Fibroblast of the aortic adventitia (primary cell): ENCODE results near the gene MAP1S. TPM values are rescaled to one million over a fixed set of nuclear protein-coding genes. Genes with fewer than 3 reads are reported as not detected.
A peak's percentile ranks its signal among the peaks of the same experiment; 100 is the strongest.

Experiments used
- DNase-seq: peaks from one replicate; pipeline ENCODE4 v3.0.0-alpha.2; 2010; ENCODE audit warnings: low read depth
- H3K4me3 ChIP-seq: 2 replicates; pipeline ENCODE4 v1.5.1; 2011; ENCODE audit warnings: low read depth, mild to moderate bottlenecking, control low read depth, low read length, moderate library complexity
- total RNA-seq: library from RNA; depleted of rRNA; stranded (reverse); fragments of >200 nt; gene quantifications from 2 replicates; pipeline ENCODE4 v1.2.3, GENCODE V29; 2012; ENCODE audit warnings: low replicate concordance
- TF ChIP-seq, protein P1 (sequence below): IDR thresholded peaks from 2 replicates; pipeline ENCODE4 v1.5.1; 2011; ENCODE audit warnings: mild to moderate bottlenecking, low read length, control low read depth, inconsistent platforms; ENCODE audit not compliant: insufficient read depth

The MAP1S gene
- total RNA-seq, 1 donor, result 19.3 TPM

DNA sequence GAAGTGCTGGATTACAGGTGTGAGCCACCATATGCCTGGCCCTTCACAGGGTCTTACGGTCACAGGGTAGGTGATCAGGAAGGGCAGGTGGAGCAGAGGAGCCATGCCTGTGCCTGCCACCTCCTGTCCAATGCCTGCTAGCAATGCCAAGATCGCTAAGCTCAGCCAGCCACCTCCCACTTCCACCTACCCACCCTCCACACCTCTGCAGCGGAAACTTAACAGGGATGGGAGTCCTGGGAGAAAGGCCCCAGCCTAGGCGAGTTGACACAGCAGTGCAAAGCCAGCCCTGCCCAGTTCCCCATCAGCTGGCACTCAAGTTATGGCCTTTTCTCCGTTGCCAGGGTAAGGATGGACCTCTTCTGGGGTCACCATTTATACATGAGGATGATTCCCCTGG, 16.1 kb downstream of the MAP1S start:
- TF ChIP-seq, protein P1, sequence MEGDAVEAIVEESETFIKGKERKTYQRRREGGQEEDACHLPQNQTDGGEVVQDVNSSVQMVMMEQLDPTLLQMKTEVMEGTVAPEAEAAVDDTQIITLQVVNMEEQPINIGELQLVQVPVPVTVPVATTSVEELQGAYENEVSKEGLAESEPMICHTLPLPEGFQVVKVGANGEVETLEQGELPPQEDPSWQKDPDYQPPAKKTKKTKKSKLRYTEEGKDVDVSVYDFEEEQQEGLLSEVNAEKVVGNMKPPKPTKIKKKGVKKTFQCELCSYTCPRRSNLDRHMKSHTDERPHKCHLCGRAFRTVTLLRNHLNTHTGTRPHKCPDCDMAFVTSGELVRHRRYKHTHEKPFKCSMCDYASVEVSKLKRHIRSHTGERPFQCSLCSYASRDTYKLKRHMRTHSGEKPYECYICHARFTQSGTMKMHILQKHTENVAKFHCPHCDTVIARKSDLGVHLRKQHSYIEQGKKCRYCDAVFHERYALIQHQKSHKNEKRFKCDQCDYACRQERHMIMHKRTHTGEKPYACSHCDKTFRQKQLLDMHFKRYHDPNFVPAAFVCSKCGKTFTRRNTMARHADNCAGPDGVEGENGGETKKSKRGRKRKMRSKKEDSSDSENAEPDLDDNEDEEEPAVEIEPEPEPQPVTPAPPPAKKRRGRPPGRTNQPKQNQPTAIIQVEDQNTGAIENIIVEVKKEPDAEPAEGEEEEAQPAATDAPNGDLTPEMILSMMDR, result no peak
- DNase-seq, result no peak
- no peak overlapping the region for H3K4me3 ChIP-seq

DNA sequence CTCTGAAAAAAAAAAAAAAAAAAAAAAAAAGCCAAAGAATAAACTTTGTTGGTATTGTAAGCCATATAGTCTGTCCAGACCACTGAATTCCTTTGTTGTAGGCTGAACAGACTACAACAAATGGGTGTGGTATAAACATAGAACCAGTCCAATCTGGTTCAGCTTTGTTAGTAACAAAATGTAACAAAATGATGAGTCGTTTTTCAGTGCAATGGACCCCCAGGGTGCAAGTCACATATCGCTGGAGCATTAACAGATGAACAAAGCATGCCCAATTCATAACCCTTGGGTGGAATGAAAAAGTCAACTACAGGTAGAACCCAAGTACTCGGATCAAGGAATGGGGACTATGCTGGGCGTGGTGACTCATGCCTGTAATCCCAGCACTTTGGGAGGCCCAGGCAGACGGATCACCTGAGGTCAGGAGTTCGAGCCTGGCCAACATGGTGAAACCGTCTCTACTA, 18.4 kb downstream of the MAP1S start:
- peak; percentile 14 for DNase-seq
- H3K4me3 ChIP-seq, result no peak overlapping the region
- TF ChIP-seq, protein P1, result no peak

DNA sequence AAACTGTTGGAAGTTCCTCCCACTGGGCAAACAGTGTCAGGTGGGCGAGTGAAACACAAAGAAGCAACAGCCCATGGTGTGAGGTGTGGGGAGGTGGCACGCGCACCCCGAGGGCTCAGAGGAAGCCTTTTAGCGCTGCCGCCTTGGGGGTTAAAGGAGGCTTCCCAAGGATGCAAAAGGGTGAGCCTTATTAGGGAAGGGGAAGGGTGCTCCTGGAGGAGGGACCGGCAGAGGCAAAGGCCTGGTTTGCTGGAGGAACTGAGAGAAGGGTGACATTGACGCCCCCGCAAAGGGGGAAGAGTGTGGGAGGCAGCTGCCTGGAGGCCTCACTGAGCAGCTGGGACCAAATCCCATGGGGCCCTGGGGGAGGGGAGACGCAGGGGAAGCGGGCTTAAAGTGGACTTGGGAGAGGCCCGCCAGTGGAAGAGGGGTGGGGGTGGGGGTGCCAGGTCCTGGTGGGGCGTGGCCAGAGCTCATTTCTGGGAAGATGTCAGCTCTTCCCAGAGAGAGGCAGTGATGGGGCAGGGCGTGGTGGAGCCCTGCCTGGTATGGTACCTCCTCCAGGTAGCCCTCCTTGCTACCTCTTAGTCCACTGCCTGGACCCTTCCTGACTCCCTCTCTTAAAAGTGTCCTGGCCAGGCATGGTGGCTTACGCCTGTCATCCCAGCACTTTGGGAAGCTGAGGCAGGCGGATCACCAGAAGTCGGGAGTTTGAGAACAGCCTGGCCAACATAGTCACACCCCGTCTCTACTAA, 20.0 kb downstream of the MAP1S start:
- TF ChIP-seq, protein P1, result no peak
- DNase-seq, result no peak
- H3K4me3 ChIP-seq, result no peak overlapping the region

DNA sequence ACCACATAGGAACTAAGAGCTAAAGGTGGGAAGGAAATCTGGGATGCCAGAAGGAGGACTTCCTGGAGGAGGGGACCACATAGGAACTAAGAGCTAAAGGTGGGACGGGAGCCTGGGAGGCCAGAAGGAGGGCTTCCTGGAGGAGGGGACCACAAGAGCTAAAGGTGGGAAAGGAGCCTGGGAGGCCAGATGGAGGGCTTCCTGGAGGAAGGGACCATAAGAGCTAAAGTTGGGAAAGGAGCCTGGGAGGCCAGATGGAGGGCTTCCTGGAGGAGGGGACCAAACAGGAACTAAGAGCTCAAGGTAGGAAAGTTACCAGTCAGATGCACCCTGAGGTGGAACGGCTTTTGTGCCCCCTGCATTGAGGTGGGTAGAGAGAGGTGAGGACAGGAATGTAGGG, 22.2 kb downstream of the MAP1S start:
- no peak for DNase-seq
- no peak overlapping the region for H3K4me3 ChIP-seq
- TF ChIP-seq, protein P1, result no peak

DNA sequence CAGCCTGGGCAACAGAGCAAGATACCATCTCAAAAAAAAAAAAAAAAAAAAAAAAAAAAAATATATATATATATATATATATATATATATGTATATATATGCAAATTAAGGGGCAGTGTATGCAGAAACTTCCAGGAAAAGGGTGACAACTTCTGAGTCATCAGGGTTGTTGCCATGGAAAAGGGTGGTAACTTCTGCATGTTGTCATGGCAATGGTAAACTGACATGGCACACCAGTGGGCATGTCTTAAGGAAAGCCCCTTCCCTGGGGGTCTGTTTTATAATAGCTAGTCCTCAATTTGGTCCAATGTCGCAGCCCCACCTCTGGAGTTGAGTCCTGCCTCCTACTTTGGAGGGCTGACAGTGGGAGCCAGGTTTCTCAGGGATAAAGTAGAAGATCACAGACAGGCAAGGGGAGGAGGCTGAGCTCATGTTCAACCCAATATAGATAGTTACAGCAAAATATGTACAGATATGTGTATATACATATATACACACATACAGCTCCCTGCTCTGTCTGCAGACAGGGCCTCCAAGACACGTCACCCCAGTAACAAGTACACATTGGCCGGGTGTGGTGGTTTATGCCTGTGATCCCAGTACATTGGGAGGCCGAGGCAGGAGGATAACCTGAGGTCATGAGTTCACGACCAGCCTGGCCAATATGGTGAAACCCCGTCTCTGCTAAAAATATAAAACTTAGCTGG, 24.7 kb downstream of the MAP1S start:
- peak; percentile 39 for DNase-seq
- TF ChIP-seq, protein P1, result no peak

DNA sequence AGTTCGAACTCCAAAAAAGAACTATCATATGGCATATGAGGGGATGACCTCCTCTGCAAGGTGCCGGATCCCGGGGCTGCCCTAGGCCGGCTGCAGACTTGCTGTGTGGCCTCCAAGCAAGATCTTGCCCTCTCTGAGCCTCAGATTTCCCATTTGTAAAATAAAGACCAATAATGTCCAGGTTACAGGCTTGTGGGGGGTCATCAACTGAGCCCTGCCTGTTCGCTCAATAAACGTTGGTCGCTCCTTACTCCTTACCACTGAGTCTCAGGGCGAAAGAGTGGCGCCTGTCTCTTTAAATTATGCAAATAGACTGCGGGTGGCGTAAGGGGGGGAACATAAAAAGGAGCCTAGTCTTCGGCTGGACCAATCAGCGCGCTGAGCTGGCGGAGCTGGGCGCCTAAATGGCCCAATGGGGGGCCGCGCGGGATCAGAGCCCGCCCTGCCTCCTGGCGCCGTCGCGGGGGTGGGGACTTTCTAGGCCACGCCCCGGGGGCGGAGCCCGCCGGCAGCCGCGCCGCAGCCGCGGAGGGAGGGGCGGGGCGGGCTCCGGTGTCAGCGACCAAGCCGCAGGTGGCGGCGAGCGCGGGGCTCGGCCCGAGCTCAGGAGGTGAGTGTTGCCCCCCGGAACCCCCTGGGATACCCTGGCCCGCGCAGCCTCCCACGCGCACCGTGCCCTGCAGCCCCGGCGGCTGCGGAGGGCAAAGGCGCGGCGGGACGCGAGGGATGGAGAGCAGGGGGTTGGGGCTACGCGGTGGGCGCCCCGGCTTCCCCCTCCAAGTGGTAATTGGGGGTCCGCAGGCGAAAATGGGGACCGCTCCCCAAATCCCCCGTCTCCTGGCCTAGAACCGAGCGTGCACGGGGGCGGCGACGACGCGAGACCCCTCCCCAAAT, 28.2 kb downstream of the MAP1S start:
- TF ChIP-seq, protein P1, result no peak
- DNase-seq, result peak; percentile 90
- H3K4me3 ChIP-seq, result peak overlapping the region; percentile 58

More for the DNA sequence above, 24.7 kb downstream of the MAP1S start:
- H3K4me3 ChIP-seq, result no peak overlapping the region
